Smooth muscle cell (in vitro differentiated cells): ENCODE measurements around the gene C7orf25. TPM values are rescaled to one million over a fixed set of nuclear protein-coding genes. Genes with fewer than 3 reads are reported as not detected.

Experiments
- DNase-seq: peaks from one replicate; lab custom pipeline; 2025; ENCODE audit not compliant: unreplicated experiment; lab: John Stamatoyannopoulos, UW
- H2AFZ ChIP-seq: fragments of 200-600 bp; sonication (generic); 2 replicates; pipeline ENCODE4 v1.6.0; 2016; ENCODE audit warnings: antibody characterized with exemption, low read depth, mild to moderate bottlenecking
- H3F3A ChIP-seq: fragments of 200-600 bp; sonication (generic); 2 replicates; pipeline ENCODE4 v1.6.0; 2017; ENCODE audit warnings: antibody characterized with exemption, low read depth
- H3K27ac ChIP-seq: fragments of 200-600 bp; sonication (generic); 2 replicates; pipeline ENCODE4 v1.5.1; 2016; ENCODE audit warnings: low read depth, mild to moderate bottlenecking
- H3K27me3 ChIP-seq: fragments of 200-600 bp; sonication (generic); 2 replicates; pipeline ENCODE4 v1.6.1; 2016; ENCODE audit warnings: low read depth, mild to moderate bottlenecking
- H3K36me3 ChIP-seq: fragments of 200-600 bp; sonication (generic); 2 replicates; pipeline ENCODE4 v1.5.1; 2016; ENCODE audit warnings: low read depth
- H3K4me1 ChIP-seq: fragments of 200-600 bp; sonication (generic); 2 replicates; pipeline ENCODE4 v1.5.1; 2016; ENCODE audit warnings: low read depth
- H3K4me2 ChIP-seq: fragments of 200-600 bp; sonication (generic); 2 replicates; pipeline ENCODE4 v1.6.0; 2016; ENCODE audit warnings: mild to moderate bottlenecking
- H3K4me3 ChIP-seq: fragments of 200-600 bp; sonication (generic); 2 replicates; pipeline ENCODE4 v1.5.1; 2016; ENCODE audit warnings: mild to moderate bottlenecking
- H3K79me2 ChIP-seq: fragments of 200-600 bp; sonication (generic); 2 replicates; pipeline ENCODE4 v1.6.0; 2016; ENCODE audit warnings: low read depth, mild to moderate bottlenecking
- H3K9ac ChIP-seq: fragments of 200-600 bp; sonication (generic); 2 replicates; pipeline ENCODE4 v1.6.0; 2016; ENCODE audit warnings: low read depth
- H3K9me3 ChIP-seq: fragments of 200-600 bp; sonication (generic); replicated peaks from 2 replicates; pipeline ENCODE4 v1.5.1; 2016; ENCODE audit warnings: low read depth
- H4K20me1 ChIP-seq: fragments of 200-600 bp; sonication (generic); 2 replicates; pipeline ENCODE4 v1.6.0; 2016; ENCODE audit warnings: low read depth
- WGBS: methylation state at CpG from one replicate; pipeline ENCODE4 v1.1.7; 2016; ENCODE audit warnings: low lambda C conversion rate; 5-methylcytosine and 5-hydroxymethylcytosine counted together
- polyA plus RNA-seq: library from polyadenylated mRNA; unstranded; fragments of >200 nt; fragmentation: Nextera tagmentation; extraction: Ambion mirVana; gene quantifications from 2 replicates; pipeline ENCODE4 v1.2.1, GENCODE V29; 2016
- total RNA-seq: library from RNA; depleted of rRNA; stranded (reverse); fragments of >200 nt; gene quantifications from 2 replicates; pipeline ENCODE4 v1.2.3, GENCODE V29; 2014
- TF ChIP-seq, protein P1 (sequence below): fragments of 200-600 bp; sonication (generic); IDR thresholded peaks from 2 replicates; pipeline ENCODE4 v1.5.1; 2017; ENCODE audit warnings: borderline replicate concordance, mild to moderate bottlenecking, antibody characterized with exemption; ENCODE audit not compliant: insufficient read depth, poor library complexity, severe bottlenecking

C7orf25 gene
- total and polyA plus RNA-seq, 2 experiments from 2014 or later: 2.2 to 7.4 TPM

DNA sequence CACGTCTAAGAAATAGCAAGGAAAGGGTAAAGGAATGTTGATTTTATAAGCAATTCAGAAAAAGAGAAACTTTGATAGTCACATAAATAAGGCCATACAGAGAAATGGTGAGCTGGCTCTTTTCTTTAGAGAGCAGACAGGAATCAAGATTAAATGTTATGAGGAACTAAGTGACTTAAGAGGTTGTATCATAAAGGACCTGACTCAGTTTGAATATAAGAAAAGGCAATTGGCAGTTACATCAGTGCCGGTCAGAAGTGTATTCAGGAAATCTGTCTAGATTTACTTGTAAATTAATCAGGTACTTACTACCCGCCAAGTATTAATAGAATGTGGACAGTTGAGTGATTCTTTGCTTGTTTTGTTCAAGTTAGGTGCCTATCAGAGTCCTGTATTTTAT lies 22.4 kb upstream of the C7orf25 start:
- no peaks in the 10 kb centered on the region for H3K36me3 ChIP-seq
- DNase-seq: no peak
- H3F3A ChIP-seq: no peaks in the 10 kb centered on the region
- no peaks in the 10 kb centered on the region for H3K9me3 ChIP-seq
- peaks cover 52% of the 10 kb centered on the region for H3K79me2 ChIP-seq
- peak overlapping the region; percentile 6 for H3K4me2 ChIP-seq
- 92% methylated on average over 3 of the region's 3 CpGs for WGBS
- no peak overlapping the region for H2AFZ ChIP-seq
- TF ChIP-seq, protein P1, sequence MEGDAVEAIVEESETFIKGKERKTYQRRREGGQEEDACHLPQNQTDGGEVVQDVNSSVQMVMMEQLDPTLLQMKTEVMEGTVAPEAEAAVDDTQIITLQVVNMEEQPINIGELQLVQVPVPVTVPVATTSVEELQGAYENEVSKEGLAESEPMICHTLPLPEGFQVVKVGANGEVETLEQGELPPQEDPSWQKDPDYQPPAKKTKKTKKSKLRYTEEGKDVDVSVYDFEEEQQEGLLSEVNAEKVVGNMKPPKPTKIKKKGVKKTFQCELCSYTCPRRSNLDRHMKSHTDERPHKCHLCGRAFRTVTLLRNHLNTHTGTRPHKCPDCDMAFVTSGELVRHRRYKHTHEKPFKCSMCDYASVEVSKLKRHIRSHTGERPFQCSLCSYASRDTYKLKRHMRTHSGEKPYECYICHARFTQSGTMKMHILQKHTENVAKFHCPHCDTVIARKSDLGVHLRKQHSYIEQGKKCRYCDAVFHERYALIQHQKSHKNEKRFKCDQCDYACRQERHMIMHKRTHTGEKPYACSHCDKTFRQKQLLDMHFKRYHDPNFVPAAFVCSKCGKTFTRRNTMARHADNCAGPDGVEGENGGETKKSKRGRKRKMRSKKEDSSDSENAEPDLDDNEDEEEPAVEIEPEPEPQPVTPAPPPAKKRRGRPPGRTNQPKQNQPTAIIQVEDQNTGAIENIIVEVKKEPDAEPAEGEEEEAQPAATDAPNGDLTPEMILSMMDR: no peak
- peaks cover 29% of the 10 kb centered on the region for H4K20me1 ChIP-seq
- no peak overlapping the region for H3K4me3 ChIP-seq
- H3K4me1 ChIP-seq: peaks cover 17% of the 10 kb centered on the region
- no peak overlapping the region for H3K27ac ChIP-seq
- H3K27me3 ChIP-seq: no peaks in the 10 kb centered on the region
- H3K9ac ChIP-seq: no peak overlapping the region

DNA sequence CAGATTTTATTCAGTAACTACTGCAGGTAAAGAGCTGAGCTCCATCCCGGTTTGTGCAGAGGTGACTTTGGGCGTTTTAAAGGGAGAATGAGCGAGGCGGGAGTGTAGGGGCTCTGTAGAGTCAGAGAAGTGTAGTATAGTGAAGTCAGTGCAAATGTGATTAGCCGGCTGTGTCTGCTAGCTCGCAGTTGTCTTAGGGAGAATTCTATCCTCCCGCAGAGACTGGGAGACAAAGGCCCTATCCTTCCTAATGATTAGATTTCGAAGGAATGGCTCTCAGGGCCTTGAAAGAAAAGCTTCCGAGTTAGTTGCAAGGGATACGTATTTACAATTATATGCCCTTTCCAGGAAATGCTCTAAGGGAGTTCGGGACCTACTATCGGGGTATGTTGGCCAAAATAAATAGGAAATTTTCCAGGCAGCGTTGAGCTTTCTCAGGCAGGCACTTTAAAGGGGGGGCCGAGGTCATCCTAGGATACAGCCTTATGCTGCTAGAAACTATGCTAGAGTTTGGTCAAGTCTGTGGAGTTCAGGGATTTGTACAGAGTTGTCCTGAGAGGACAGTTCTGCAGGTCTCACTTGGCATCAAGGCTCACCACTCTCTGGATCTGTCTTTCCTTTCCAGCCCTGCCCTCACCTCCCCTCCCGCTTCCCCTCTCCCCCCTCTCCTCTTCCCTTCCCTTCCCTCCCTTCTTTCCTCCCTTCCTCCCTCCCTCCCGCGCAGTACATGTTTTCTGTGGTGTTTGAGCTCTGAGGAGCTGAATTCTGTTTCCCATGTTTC lies 21.1 kb upstream of the C7orf25 start:
- peaks cover 42% of the 10 kb centered on the region for H4K20me1 ChIP-seq
- H3K27me3 ChIP-seq: no peaks in the 10 kb centered on the region
- no peak for DNase-seq
- H3K4me1 ChIP-seq: peaks cover 21% of the 10 kb centered on the region
- peaks cover 65% of the 10 kb centered on the region for H3K79me2 ChIP-seq
- H3K36me3 ChIP-seq: no peaks in the 10 kb centered on the region
- H3K4me2 ChIP-seq: peak overlapping the region; percentile 94
- no peaks in the 10 kb centered on the region for H3K9me3 ChIP-seq
- peak overlapping the region; percentile 79 for H2AFZ ChIP-seq
- peak overlapping the region; percentile 96 for H3K4me3 ChIP-seq
- peak overlapping the region; percentile 80 for H3K27ac ChIP-seq
- no peaks in the 10 kb centered on the region for H3F3A ChIP-seq
- TF ChIP-seq, protein P1: no peak
- peak overlapping the region; percentile 81 for H3K9ac ChIP-seq
- WGBS: 1% methylated on average over 16 of the region's 17 CpGs

DNA sequence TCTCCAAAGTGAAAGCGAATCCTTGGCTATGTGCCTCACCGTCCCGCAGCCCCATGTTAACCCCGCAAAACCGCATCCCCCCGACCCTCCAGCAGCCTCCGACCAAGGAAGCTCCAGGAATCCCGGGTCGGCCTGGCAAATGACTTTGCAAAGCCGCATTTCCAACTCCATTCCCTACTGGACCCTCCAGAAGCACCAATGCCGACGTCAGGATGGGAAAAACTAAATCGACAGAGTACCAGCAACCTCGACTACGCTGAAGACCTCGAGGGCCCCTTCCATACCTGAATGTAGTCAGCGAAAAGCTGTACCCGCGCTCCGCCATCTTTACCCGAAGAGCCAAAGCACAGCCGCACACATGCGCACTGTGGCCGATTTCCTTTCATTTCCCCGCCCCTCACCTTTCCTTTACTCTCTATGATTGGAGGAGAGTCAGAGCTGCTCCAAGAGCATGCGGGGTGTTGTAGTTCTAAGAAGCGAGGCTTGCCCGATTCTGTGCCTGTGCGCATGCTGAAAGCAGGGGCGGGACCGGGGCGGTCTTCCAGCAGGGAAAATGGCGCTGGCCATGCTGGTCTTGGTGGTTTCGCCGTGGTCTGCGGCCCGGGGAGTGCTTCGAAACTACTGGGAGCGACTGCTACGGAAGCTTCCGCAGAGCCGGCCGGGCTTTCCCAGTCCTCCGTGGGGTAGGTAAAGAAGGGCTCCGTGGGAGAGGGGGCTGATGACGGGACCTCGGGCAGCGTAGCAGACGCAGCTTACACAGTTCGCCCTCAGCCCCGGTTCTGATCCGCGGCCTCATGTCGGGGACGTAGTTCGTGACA lies 20.2 kb upstream of the C7orf25 start, which contains the start of the genes MRPL32 and PSMA2:
MRPL32 (plus strand) TSS at position 543 of the 818 bp plus-strand sequence; CDS start at position 554, 11 bp downstream.
PSMA2 (minus strand) TSS at position 341 of the 818 bp plus-strand sequence; CDS start at position 325, 16 bp downstream.
- peak within 1 kb of the TSS; percentile 80 for H3K27ac ChIP-seq
- H2AFZ ChIP-seq: peak within 1 kb of the TSS; percentile 99
- H3K36me3 ChIP-seq: no peaks in the 10 kb centered on the region
- peaks cover 52% of the 10 kb centered on the region for H4K20me1 ChIP-seq
- H3K4me3 ChIP-seq: peak within 1 kb of the TSS; percentile 96
- peak; percentile 81 for DNase-seq
- H3K27me3 ChIP-seq: no peaks in the 10 kb centered on the region
- H3F3A ChIP-seq: no peaks in the 10 kb centered on the region
- peaks cover 21% of the 10 kb centered on the region for H3K4me1 ChIP-seq
- H3K9me3 ChIP-seq: no peaks in the 10 kb centered on the region
- TF ChIP-seq, protein P1: no peak
- under 1% methylated on average over 56 of the region's 56 CpGs for WGBS
- peak within 1 kb of the TSS; percentile 96 for H3K9ac ChIP-seq
- H3K79me2 ChIP-seq: peaks cover 73% of the 10 kb centered on the region
- H3K4me2 ChIP-seq: peak within 1 kb of the TSS; percentile 94
